COR-L47 (cell line): ENCODE results near the gene ARHGDIA.

Experiments used
- DNase-seq: peaks from one replicate; lab custom pipeline; 2025; lab: John Stamatoyannopoulos, UW

ARHGDIA gene

DNA sequence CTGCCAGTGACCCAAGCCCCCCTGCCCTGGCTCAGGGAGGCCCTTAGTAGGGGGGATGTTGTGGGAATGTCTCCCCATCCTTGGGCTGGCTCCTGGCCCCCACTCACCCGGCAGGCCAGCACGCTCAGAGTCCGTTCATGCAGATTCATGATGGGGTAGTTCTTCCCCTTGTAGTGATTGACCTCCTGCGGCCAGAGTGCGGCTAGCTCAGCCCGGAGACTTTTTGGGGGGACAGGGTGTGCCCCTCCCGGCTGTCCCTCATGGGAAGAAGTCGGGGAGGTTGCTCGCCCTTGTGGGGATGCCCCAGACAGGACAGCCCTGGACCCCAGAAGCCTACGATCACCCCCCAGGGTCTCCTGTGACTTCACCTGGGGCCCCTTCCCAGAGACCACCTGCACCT lies 34.9 kb upstream of the ARHGDIA start:
- DNase-seq, result no peak

DNA sequence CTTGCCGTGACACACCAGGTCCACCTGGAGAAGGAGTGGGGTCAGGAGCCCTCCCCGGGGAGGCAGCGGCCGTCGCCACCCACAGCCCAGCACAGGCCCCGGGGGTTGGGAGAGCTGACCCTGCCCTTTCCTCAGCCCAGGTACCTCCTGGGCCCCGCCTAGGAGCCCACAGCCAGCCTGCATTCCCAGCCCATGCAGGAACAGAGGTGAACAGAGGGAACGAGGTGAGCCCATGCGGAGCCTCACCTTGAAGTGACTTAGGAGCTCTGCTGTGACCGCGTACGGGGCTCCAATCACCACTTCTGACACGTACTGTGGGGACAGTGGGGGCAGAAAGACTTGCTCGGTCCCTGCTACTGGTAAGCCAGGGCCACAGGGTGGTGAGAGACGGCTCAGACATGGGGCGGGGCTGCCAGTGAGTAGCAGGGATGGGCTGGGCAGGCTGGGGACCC lies 34.3 kb upstream of the ARHGDIA start:
- DNase-seq, result no peak

DNA sequence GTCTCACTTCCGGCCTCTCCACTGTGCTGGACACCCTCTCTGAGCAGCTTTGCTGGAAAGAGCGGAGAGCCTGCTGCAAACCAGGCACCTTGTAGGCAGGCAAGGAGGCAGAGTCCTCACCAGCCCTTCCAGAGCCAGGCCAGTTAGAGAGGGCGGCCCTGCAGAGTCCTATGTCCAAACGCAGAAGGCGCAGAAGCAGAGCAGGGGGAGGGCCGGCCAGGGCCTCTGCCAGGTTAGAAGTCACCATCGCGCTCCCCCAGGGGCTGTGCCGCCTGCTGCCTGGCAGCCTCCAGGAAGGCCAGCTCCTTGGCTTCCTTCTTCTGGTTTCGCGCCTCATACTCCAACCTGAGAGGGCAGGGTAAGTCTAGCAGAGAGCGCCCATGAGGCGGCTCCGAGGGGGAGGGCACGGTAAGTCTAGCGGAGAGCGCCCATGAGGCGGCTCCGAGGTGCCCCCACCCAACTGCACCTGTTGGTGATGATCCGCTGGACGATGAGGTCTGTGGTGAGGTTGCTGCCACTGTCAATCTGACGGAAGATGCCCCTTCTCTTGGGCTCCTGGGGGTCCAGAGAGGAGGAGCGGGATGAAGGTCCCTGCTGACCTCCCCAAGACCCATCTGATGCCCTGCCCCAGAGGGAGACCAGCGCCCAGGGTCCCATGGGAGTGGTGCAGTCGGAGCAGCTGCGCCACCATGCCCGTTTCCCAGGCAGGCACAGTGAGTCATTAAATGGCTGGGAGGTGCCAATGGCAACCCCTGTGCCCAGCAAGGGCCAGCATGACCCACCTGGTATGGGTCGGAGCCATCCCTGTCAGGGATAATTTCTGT lies 33.7 kb upstream of the ARHGDIA start:
- DNase-seq, result no peak

GRCh38 chr17:81903896-81904599 lies 32.9 kb upstream of the ARHGDIA start:
- no peak for DNase-seq

GRCh38 chr17:81903415-81903831 lies 32.3 kb upstream of the ARHGDIA start:
- no peak for DNase-seq

DNA sequence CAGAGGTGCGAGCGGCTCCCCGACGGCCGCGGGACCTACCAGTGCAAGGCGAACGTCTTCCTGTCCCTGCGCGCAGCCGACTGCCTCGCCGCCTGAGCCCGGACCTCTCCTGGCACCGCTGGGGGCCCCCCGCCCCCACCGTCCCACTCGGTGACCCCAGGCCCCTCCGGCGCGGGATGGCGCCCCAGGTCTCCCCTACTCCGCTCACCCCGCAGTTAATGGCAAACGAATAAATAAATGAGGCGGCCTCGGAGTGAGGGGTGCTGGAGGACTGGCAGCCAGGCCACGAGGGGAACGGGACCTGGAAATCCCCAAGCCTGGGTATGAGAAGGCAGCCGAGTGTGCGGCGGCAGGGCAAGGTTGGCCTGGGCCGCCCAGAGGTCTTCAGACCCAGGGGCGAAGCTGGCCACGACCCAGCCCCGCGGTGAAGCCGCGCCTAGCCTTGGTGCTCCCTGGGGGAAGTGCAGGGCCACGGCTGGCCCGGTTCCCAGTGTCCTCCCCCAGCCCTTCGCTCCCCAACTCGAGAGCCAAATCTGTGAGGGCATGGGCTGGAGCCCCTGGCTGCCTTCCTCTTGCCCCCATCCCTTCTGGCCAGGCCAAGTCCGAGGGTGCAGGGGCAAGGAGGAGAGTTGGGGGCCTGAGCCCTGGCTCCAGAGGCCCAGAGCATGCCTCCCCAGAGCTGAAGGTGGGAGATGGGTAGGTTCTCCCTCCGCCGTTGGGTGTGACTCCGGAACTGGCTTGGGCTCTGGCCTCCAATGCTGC lies 31.7 kb upstream of the ARHGDIA start:
- no peak for DNase-seq

GRCh38 chr17:81902023-81902652 lies 31.0 kb upstream of the ARHGDIA start, which contains the start of gene NPB:
NPB (plus strand) TSS chr17:81902238; CDS start chr17:81902278, 40 bp downstream.
- DNase-seq, result no peak

DNA sequence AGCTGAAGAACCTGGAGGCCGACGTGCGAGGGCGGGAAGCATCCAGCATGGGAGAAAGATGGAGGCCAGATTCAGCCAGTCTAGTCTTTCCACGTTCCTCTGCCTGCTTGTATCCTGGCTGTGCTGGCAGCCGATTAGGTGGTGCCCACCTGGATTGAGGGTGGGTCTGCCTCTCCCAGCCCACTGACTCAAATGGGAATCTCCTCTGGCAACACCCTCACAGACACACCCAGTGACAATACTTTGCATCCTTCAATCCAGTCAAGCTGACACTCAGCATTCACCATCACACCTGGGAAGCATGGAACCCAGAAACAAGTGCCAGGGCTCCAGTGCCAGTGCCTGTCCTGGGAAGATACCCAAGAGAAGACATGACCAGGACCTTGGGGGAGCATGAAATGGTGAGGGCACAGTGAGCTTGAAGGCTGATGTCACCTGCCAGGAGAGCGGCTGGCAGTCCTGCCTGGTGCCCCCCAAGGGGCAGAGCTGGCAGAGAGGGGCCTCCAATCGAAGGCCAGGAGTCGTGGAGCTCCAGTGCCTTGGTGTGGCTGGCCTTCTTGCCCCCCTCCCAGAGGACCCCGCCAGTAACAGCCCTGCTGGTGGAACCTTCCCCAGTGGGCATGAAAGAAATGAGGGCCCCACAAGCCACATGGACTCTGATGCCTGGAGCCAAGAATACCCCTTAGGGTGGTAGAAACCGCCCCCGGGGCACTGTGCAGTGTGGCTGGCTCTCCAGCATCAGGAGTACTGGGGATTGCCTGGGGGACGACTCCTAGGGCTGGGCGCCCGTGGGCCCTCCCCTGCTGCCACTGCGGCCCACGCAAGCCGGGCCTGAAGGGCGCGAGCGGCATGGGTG lies 30.3 kb upstream of the ARHGDIA start:
- DNase-seq, result no peak

- no peak for DNase-seq
Measured at GRCh38 chr17:81900181-81900820, 29.2 kb upstream of the ARHGDIA start.

DNA sequence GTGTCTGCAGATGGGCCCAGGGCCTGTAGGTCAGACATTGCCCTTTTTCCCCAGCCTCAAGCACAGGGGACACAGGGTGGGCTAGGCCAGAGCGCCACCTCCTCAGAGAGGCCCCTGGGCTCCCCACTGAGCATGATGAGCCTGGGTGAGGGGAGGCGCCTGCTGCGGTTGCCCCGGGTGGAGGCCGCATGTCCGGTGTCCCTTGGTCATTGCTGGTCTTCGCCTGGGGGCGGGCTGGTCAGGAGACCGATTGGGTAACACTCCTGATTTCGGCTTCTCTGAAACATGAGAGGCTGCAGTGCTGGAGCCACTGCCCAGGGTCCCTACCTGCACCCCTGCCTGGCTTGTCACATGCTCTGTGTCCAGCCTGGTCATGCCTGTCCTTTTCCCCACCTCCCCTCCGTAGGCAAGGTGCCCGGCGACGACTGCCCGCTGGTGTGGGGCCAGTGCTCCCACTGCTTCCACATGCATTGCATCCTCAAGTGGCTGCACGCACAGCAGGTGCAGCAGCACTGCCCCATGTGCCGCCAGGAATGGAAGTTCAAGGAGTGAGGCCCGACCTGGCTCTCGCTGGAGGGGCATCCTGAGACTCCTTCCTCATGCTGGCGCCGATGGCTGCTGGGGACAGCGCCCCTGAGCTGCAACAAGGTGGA lies 28.5 kb upstream of the ARHGDIA start:
- no peak for DNase-seq

- DNase-seq, result no peak
Measured at GRCh38 chr17:81898885-81899284, 27.7 kb upstream of the ARHGDIA start.

GRCh38 chr17:81898029-81898866 lies 27.1 kb upstream of the ARHGDIA start:
- DNase-seq, result no peak

- no peak for DNase-seq
Measured at GRCh38 chr17:81895400-81895799, 24.3 kb upstream of the ARHGDIA start.

DNA sequence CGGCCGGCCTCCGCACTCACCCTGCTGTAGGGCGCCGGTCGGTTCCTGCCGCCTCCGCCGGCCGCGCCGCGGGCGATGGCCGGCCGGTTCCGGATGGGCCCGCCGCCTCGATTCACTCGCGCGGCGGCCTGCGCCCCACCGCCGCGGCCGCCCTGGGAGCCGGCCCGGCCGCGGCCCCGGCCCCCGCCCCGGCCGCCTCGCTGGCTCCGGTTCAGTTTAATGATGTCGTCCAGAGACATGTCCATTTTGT lies 20.1 kb upstream of the ARHGDIA start:
- no peak for DNase-seq

- DNase-seq, result no peak
Measured at GRCh38 chr17:81890447-81891302, 19.5 kb upstream of the ARHGDIA start.

- DNase-seq, result no peak
Measured at GRCh38 chr17:81889602-81890001, 18.5 kb upstream of the ARHGDIA start.

- no peak for DNase-seq
Measured at GRCh38 chr17:81888988-81889595, 18.0 kb upstream of the ARHGDIA start.
